AG04450 (cell line): ENCODE results near the gene MTMR10. TPM values are rescaled to one million over a fixed set of nuclear protein-coding genes. Genes with fewer than 3 reads are reported as not detected.

Experiments used
- CTCF ChIA-PET: fragments of 300-600, 350-600 bp; formaldehyde crosslinking; extraction: SDS; loops from one replicate; lab custom pipeline; 2022; ENCODE audit warnings: antibody characterized with exemption, inconsistent platforms; lab: Charles Lee
- POLR2A ChIA-PET: fragments of 350-600 bp; formaldehyde crosslinking; extraction: SDS; loops from one replicate; lab custom pipeline; 2021; ENCODE audit warnings: antibody characterized with exemption, inconsistent platforms; lab: Yijun Ruan, JAX
- DNase-seq: peaks from one replicate; pipeline ENCODE4 v3.0.0-alpha.2; 2011; ENCODE audit warnings: low read depth, low spot score
- H3K27ac ChIP-seq: one replicate; pipeline ENCODE4 v1.5.1; 2012; ENCODE audit warnings: low read depth, low read length, control low read depth
- H3K27me3 ChIP-seq: one replicate; pipeline ENCODE4 v1.6.0; 2012; ENCODE audit warnings: low read length; ENCODE audit not compliant: control insufficient read depth, insufficient read depth
- H3K4me3 ChIP-seq: 2 replicates; pipeline ENCODE4 v1.5.1; 2011; ENCODE audit warnings: mild to moderate bottlenecking, low read depth, low read length, control low read depth
- H3K9me3 ChIP-seq: 2 replicates; pipeline ENCODE4 v1.5.1; 2012; ENCODE audit warnings: low read length; ENCODE audit not compliant: control insufficient read depth, insufficient read depth
- CTCF ChIP-seq: IDR thresholded peaks from 2 replicates; pipeline ENCODE4 v1.5.1; 2011; ENCODE audit warnings: low read depth, low read length, control low read depth, inconsistent platforms
- polyA plus RNA-seq: library from polyadenylated mRNA; depleted of rRNA; stranded (reverse); fragments of >200 nt; gene quantifications from 2 replicates; pipeline ENCODE4 v1.2.3, GENCODE V29; 2011

MTMR10 gene
- polyA plus RNA-seq, 1 experiment = 17.7 TPM

DNA sequence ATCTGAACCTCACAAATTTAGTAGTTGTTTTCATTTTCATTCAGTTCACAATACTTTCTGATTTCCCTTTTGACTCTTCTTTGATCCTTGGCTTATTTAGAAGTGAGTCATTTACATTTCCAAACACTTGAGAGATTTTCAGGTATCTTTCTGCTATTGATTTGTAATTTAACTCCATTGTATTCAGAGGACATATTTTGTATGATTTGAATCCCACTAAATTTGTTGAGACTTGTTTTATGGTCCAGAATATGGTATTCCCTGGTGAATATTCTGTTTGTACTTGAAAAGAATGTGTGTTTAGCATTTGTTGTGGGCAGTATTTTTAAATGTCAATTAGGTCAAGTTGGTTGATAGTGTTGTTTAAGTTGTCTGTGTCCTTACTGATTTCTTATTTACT lies 58.1 kb downstream of the MTMR10 start:
- no peak overlapping the region for H3K27ac ChIP-seq
- DNase-seq = no peak
- no peaks in the 10 kb centered on the region for H3K9me3 ChIP-seq
- H3K4me3 ChIP-seq = no peak overlapping the region
- no peak for TF ChIP-seq CTCF
- ChIA-PET CTCF (interaction anchor here (1.5 kb wide), 1 partner anchor 74 kb away, joined by 3 read pairs; no protein-coding TSS in a partner anchor), POLR2A (no interaction called here)
- H3K27me3 ChIP-seq = no peaks in the 10 kb centered on the region

DNA sequence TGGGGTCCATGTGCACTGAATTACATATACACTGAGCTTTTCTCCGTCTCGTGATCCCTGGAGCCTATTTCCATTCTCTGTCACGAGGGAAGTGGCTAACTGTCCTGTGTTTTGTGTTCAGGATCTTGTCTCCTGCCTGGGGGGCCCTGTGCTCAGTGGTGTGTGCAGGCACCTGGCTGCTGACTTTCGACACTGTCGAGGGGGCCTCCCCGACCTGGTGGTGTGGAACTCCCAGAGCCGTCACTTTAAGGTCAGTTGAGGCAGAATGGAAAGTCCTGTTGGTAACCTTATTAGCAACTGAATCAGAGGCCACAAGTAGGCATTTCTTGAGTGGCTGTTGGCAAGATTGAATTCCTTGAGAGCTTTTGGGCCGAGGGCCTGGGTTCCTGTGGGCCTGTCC lies 61.0 kb downstream of the MTMR10 start:
- no peak for DNase-seq
- ChIA-PET CTCF (interaction anchor here (0.6 kb wide), 2 partner anchors 50 to 199 kb away, joined by 3 to 4 read pairs; no protein-coding TSS in a partner anchor), POLR2A (no interaction called here)
- TF ChIP-seq CTCF = no peak
- Histone ChIP-seq H3K9me3 (no peaks in the 10 kb centered on the region; the same call in 1 of the 2 replicates), H3K27ac (no peak overlapping the region), H3K4me3 (no peak overlapping the region), H3K27me3 (no peaks in the 10 kb centered on the region)

DNA sequence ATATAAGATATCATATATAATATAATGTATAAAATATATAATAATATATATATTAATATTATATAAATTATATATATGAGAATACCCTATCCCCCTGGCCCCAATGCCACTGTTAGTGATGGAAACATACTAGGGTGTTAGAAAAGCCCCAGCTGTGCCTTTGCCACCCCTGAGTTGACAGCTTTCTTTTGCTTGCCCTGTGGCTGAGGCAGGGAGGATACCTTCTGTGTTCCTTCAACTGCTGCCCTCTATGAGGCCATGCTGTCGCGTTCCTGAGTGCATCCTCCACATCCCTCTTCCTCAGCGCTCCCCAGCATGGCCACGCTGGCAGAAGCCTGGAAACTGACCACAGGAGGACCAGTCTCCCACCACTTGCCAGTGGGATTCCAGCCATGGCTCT lies 61.4 kb downstream of the MTMR10 start:
- TF ChIP-seq CTCF = no peak
- DNase-seq = no peak
- no peaks in the 10 kb centered on the region for H3K27me3 ChIP-seq
- CTCF ChIA-PET = no interaction called here
- H3K27ac ChIP-seq = no peak overlapping the region
- no peaks in the 10 kb centered on the region; the same call in 1 of the 2 replicates for H3K9me3 ChIP-seq
- H3K4me3 ChIP-seq = no peak overlapping the region
- POLR2A ChIA-PET = no interaction called here

DNA sequence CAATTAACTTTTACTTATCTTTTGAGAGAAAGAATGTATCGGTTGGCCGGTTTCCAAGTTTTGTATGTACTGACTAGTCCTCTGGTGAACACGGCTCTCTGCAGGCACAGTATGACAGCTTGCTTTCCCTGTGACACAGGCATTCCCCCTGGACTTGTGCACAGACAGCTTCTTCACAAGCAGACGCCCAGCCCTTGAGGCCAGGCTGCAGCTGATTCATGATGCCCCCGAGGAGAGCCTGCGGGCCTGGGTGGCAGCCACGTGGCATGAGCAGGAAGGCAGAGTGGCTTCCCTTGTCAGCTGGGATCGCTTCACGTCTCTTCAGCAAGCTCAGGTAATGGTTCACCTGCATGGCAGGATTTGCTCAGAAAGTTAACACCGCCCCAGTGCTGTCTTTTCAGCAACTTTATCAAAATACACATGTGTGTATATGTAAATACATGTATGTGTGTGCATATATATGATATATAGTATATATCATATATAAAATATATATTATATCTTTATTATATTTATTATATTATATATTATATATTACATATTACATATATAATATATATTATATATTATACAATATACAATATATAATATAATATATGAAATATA lies 62.3 kb downstream of the MTMR10 start:
- Histone ChIP-seq H3K27ac (no peak overlapping the region), H3K4me3 (no peak overlapping the region), H3K27me3 (no peaks in the 10 kb centered on the region), H3K9me3 (no peaks in the 10 kb centered on the region; the same call in 1 of the 2 replicates)
- POLR2A ChIA-PET = no interaction called here
- no peak for DNase-seq
- TF ChIP-seq CTCF = no peak
- CTCF ChIA-PET = no interaction called here

GRCh38 chr15:30928076-30928475 lies 63.4 kb downstream of the MTMR10 start:
- Histone ChIP-seq H3K27me3 (no peaks in the 10 kb centered on the region), H3K9me3 (no peaks in the 10 kb centered on the region; the same call in 1 of the 2 replicates), H3K4me3 (no peak overlapping the region), H3K27ac (peak overlapping the region; percentile 39)
- ChIA-PET CTCF (no interaction called here), POLR2A (no interaction called here)
- no peak for TF ChIP-seq CTCF
- DNase-seq = no peak
